Stimulated activated CD8-positive, alpha-beta memory T cell treated with anti-CD3 and anti-CD28 coated beads, Interleukin-12 subunit alpha, Interleukin-12 subunit beta, amount 100 ng/mL, for 24 hours (primary cell): Measurements from ENCODE around the gene AURKAIP1.

Experiments used
- DNase-seq: peaks from one replicate; pipeline ENCODE4 v3.0.0-alpha.2; 2020; ENCODE audit errors: extremely low read depth

The AURKAIP1 gene

GRCh38 chr1:1347663-1348419, 27.2 kb downstream of the AURKAIP1 start:
- DNase-seq = no peak

GRCh38 chr1:1347026-1347595, 27.9 kb downstream of the AURKAIP1 start:
- no peak for DNase-seq

- no peak for DNase-seq
Measured at GRCh38 chr1:1346501-1346890, 28.5 kb downstream of the AURKAIP1 start.

- no peak for DNase-seq
Measured at GRCh38 chr1:1345860-1346500, 29.0 kb downstream of the AURKAIP1 start.

GRCh38 chr1:1345384-1345783, 29.6 kb downstream of the AURKAIP1 start:
- no peak for DNase-seq

GRCh38 chr1:1344655-1345361, 30.2 kb downstream of the AURKAIP1 start:
- DNase-seq = peak; percentile 26

- DNase-seq = no peak
Measured at GRCh38 chr1:1343811-1344421, 31.1 kb downstream of the AURKAIP1 start.

GRCh38 chr1:1342584-1343115, 32.4 kb downstream of the AURKAIP1 start:
- DNase-seq = no peak

GRCh38 chr1:1342061-1342562, 32.9 kb downstream of the AURKAIP1 start:
- DNase-seq = no peak

GRCh38 chr1:1341549-1342021, 33.4 kb downstream of the AURKAIP1 start:
- no peak for DNase-seq

GRCh38 chr1:1340791-1341548, 34.0 kb downstream of the AURKAIP1 start:
- no peak for DNase-seq

- DNase-seq = no peak
Measured at GRCh38 chr1:1340185-1340584, 34.8 kb downstream of the AURKAIP1 start.

- DNase-seq = no peak
Measured at GRCh38 chr1:1338278-1338677, 36.7 kb downstream of the AURKAIP1 start.

- no peak for DNase-seq
Measured at GRCh38 chr1:1337793-1338147, 37.2 kb downstream of the AURKAIP1 start.

- no peak for DNase-seq
Measured at GRCh38 chr1:1336931-1337792, 37.8 kb downstream of the AURKAIP1 start.

GRCh38 chr1:1336446-1336845, 38.6 kb downstream of the AURKAIP1 start:
- no peak for DNase-seq

GRCh38 chr1:1335792-1336248, 39.2 kb downstream of the AURKAIP1 start:
- no peak for DNase-seq

GRCh38 chr1:1335283-1335682, 39.7 kb downstream of the AURKAIP1 start:
- DNase-seq = no peak

GRCh38 chr1:1334835-1335234, 40.2 kb downstream of the AURKAIP1 start:
- DNase-seq = no peak
